Activated naive CD4-positive, alpha-beta T cell treated with anti-CD3 and anti-CD28 coated beads, Interleukin-2, amount 10 ng/mL, durations not matched to agents 7 days and 5 days (primary cell): ENCODE results near the gene IFIT1B.
A peak's percentile ranks its signal among the peaks of the same experiment; 100 is the strongest.
"Not testable (repeated sequence)": the region's sequence is repeated elsewhere in the genome, so short reads cannot be mapped to it uniquely, and the experiment has no call there.

Source experiments
- CTCF ChIA-PET: fragments of 350-600 bp; sonication (Branson Sonifier 250); formaldehyde crosslinking; loops from one replicate; lab custom pipeline; 2021; ENCODE audit warnings: antibody characterized with exemption; lab: Charles Lee
- DNase-seq: peaks from one replicate; pipeline ENCODE4 v3.0.0-alpha.2; 2020
- H3K27ac Mint-ChIP-seq: one replicate; pipeline ENCODE4 v1.8.0; 2021; ENCODE audit warnings: mild to moderate bottlenecking, moderate library complexity, mixed read lengths
- H3K27me3 Mint-ChIP-seq: one replicate; pipeline ENCODE4 v1.8.0; 2021; ENCODE audit warnings: mild to moderate bottlenecking, mixed read lengths
- H3K36me3 Mint-ChIP-seq: one replicate; pipeline ENCODE4 v1.8.0; 2021; ENCODE audit warnings: mixed read lengths
- H3K4me1 Mint-ChIP-seq: one replicate; pipeline ENCODE4 v1.8.0; 2021; ENCODE audit warnings: mixed read lengths
- H3K4me3 Mint-ChIP-seq: one replicate; pipeline ENCODE4 v1.8.0; 2021; ENCODE audit warnings: mild to moderate bottlenecking, moderate library complexity, mixed read lengths
- H3K9me3 Mint-ChIP-seq: one replicate; pipeline ENCODE4 v1.8.0; 2021; ENCODE audit warnings: mixed read lengths

IFIT1B gene

GRCh38 chr10:89343089-89343767 is 34.6 kb upstream of the IFIT1B start:
- H3K27me3 Mint-ChIP-seq = peaks cover 46% of the 10 kb centered on the region
- no peaks in the 10 kb centered on the region for H3K4me1 Mint-ChIP-seq
- H3K36me3 Mint-ChIP-seq = peaks cover 13% of the 10 kb centered on the region
- no peak for DNase-seq
- CTCF ChIA-PET = interaction anchor here (1.2 to 1.7 kb wide), 2 partner anchors 12 to 26 kb away, joined by 3 to 7 read pairs; no protein-coding TSS in a partner anchor
- no peaks in the 10 kb centered on the region for H3K9me3 Mint-ChIP-seq
- no peak overlapping the region for H3K27ac Mint-ChIP-seq
- no peak overlapping the region for H3K4me3 Mint-ChIP-seq

GRCh38 chr10:89344156-89344555 is 33.7 kb upstream of the IFIT1B start:
- Mint-ChIP-seq H3K36me3 (peaks cover 8% of the 10 kb centered on the region), H3K9me3 (no peaks in the 10 kb centered on the region), H3K27me3 (peaks cover 45% of the 10 kb centered on the region), H3K4me3 (no peak overlapping the region), H3K27ac (no peak overlapping the region), H3K4me1 (no peaks in the 10 kb centered on the region)
- CTCF ChIA-PET = interaction anchor here (1.2 to 1.7 kb wide), 2 partner anchors 11 to 25 kb away, joined by 3 to 7 read pairs; no protein-coding TSS in a partner anchor
- no peak for DNase-seq

GRCh38 chr10:89345367-89346000 is 32.4 kb upstream of the IFIT1B start:
- no peak overlapping the region for H3K4me3 Mint-ChIP-seq
- H3K36me3 Mint-ChIP-seq = peaks cover 3% of the 10 kb centered on the region
- H3K4me1 Mint-ChIP-seq = peaks cover 1% of the 10 kb centered on the region
- peaks cover 44% of the 10 kb centered on the region for H3K27me3 Mint-ChIP-seq
- no peaks in the 10 kb centered on the region for H3K9me3 Mint-ChIP-seq
- H3K27ac Mint-ChIP-seq = no peak overlapping the region
- DNase-seq = no peak
- CTCF ChIA-PET = interaction anchor here (1.4 kb wide), 1 partner anchor 46 kb away, joined by 3 read pairs; the partner anchor contains the start of gene IFIT1

- CTCF ChIA-PET = interaction anchor here (1.4 kb wide), 1 partner anchor 45 kb away, joined by 3 read pairs; the partner anchor contains the start of gene IFIT1
- Mint-ChIP-seq H3K27me3 (peaks cover 40% of the 10 kb centered on the region), H3K27ac (no peak overlapping the region), H3K4me1 (peaks cover 13% of the 10 kb centered on the region), H3K4me3 (no peak overlapping the region), H3K9me3 (no peaks in the 10 kb centered on the region), H3K36me3 (no peaks in the 10 kb centered on the region)
- no peak for DNase-seq
Observed at GRCh38 chr10:89346405-89347254, 31.2 kb upstream of the IFIT1B start.

- no peak overlapping the region for H3K27ac Mint-ChIP-seq
- H3K9me3 Mint-ChIP-seq = no peaks in the 10 kb centered on the region
- H3K4me1 Mint-ChIP-seq = peaks cover 20% of the 10 kb centered on the region
- H3K36me3 Mint-ChIP-seq = no peaks in the 10 kb centered on the region
- CTCF ChIA-PET = no interaction called here
- H3K4me3 Mint-ChIP-seq = no peak overlapping the region
- no peak for DNase-seq
- peaks cover 38% of the 10 kb centered on the region for H3K27me3 Mint-ChIP-seq
Observed at GRCh38 chr10:89347701-89348457, 30.0 kb upstream of the IFIT1B start.

- Mint-ChIP-seq H3K27me3 (peaks cover 36% of the 10 kb centered on the region), H3K9me3 (no peaks in the 10 kb centered on the region), H3K36me3 (no peaks in the 10 kb centered on the region), H3K27ac (no peak overlapping the region), H3K4me1 (peaks cover 20% of the 10 kb centered on the region), H3K4me3 (no peak overlapping the region)
- no peak for DNase-seq
- CTCF ChIA-PET = no interaction called here
Observed at GRCh38 chr10:89348481-89348880, 29.4 kb upstream of the IFIT1B start.

GRCh38 chr10:89348975-89349374 is 28.9 kb upstream of the IFIT1B start:
- peaks cover 38% of the 10 kb centered on the region for H3K27me3 Mint-ChIP-seq
- CTCF ChIA-PET = no interaction called here
- H3K27ac Mint-ChIP-seq = no peak overlapping the region
- no peaks in the 10 kb centered on the region for H3K36me3 Mint-ChIP-seq
- no peak overlapping the region for H3K4me3 Mint-ChIP-seq
- DNase-seq = no peak
- peaks cover 20% of the 10 kb centered on the region for H3K4me1 Mint-ChIP-seq
- H3K9me3 Mint-ChIP-seq = no peaks in the 10 kb centered on the region

- not testable (repeated sequence) for H3K9me3 Mint-ChIP-seq, H3K4me3 Mint-ChIP-seq, DNase-seq, H3K27ac Mint-ChIP-seq, H3K36me3 Mint-ChIP-seq
- H3K27me3 Mint-ChIP-seq = peaks cover 49% of the 10 kb centered on the region
- H3K4me1 Mint-ChIP-seq = peaks cover 20% of the 10 kb centered on the region
- CTCF ChIA-PET = interaction anchor here (2.1 kb wide), 1 partner anchor 19 kb away, joined by 6 read pairs; no protein-coding TSS in a partner anchor
Observed at GRCh38 chr10:89350631-89351315, 27.1 kb upstream of the IFIT1B start.

GRCh38 chr10:89351412-89351779 is 26.5 kb upstream of the IFIT1B start:
- Mint-ChIP-seq H3K27ac (no peak overlapping the region), H3K4me3 (no peak overlapping the region), H3K4me1 (peaks cover 20% of the 10 kb centered on the region), H3K36me3 (no peaks in the 10 kb centered on the region), H3K27me3 (peaks cover 51% of the 10 kb centered on the region), H3K9me3 (no peaks in the 10 kb centered on the region)
- peak; percentile 28 for DNase-seq
- CTCF ChIA-PET = interaction anchor here (2.1 kb wide), 1 partner anchor 18 kb away, joined by 6 read pairs; no protein-coding TSS in a partner anchor

GRCh38 chr10:89351780-89352597 is 25.9 kb upstream of the IFIT1B start:
- DNase-seq = no peak
- no peak overlapping the region for H3K4me3 Mint-ChIP-seq
- H3K4me1 Mint-ChIP-seq = peaks cover 20% of the 10 kb centered on the region
- no peaks in the 10 kb centered on the region for H3K9me3 Mint-ChIP-seq
- H3K27ac Mint-ChIP-seq = peak overlapping the region; percentile 38
- H3K27me3 Mint-ChIP-seq = peaks cover 53% of the 10 kb centered on the region
- CTCF ChIA-PET = interaction anchor here (0.8 to 2.1 kb wide), 2 partner anchors 11 to 17 kb away, joined by 3 to 6 read pairs; no protein-coding TSS in a partner anchor
- H3K36me3 Mint-ChIP-seq = no peaks in the 10 kb centered on the region

GRCh38 chr10:89352802-89353201 is 25.1 kb upstream of the IFIT1B start:
- H3K9me3 Mint-ChIP-seq = no peaks in the 10 kb centered on the region
- no peaks in the 10 kb centered on the region for H3K36me3 Mint-ChIP-seq
- CTCF ChIA-PET = interaction anchor here (0.8 kb wide), 1 partner anchor 10 kb away, joined by 3 read pairs; no protein-coding TSS in a partner anchor
- H3K27me3 Mint-ChIP-seq = peaks cover 48% of the 10 kb centered on the region
- peaks cover 20% of the 10 kb centered on the region for H3K4me1 Mint-ChIP-seq
- no peak for DNase-seq
- no peak overlapping the region for H3K4me3 Mint-ChIP-seq
- no peak overlapping the region for H3K27ac Mint-ChIP-seq

GRCh38 chr10:89355394-89355931 is 22.4 kb upstream of the IFIT1B start:
- H3K4me1 Mint-ChIP-seq = peaks cover 19% of the 10 kb centered on the region
- no peak for DNase-seq
- H3K4me3 Mint-ChIP-seq = no peak overlapping the region
- CTCF ChIA-PET = interaction anchor here (1.1 to 1.4 kb wide), 4 partner anchors 9 to 14 kb away, joined by 3 to 5 read pairs (median 4); no protein-coding TSS in a partner anchor
- H3K36me3 Mint-ChIP-seq = no peaks in the 10 kb centered on the region
- no peak overlapping the region for H3K27ac Mint-ChIP-seq
- no peaks in the 10 kb centered on the region for H3K9me3 Mint-ChIP-seq
- peaks cover 37% of the 10 kb centered on the region for H3K27me3 Mint-ChIP-seq
